HepG2 (cell line): ENCODE results near the gene NPSR1. TPM values are rescaled to one million over a fixed set of nuclear protein-coding genes. Genes with fewer than 3 reads are reported as not detected.

Experiments
- ATAC-seq: fragments of 200-7000 bp; cut with Tn5 transposase; 3 replicates; pipeline ENCODE4 v1.9.1; 2020; ENCODE audit warnings: mild to moderate bottlenecking, moderate library complexity
- BruUV-seq: library from RNA; stranded (reverse); fragments of 400-500 nt; replicated peaks from 2 replicates; lab custom pipeline; 2021; lab: Mats Ljungman, UMichigan
- CTCF ChIA-PET: fragments of 300-600 bp; formaldehyde crosslinking; extraction: SDS; loops from one replicate; lab custom pipeline; 2021; ENCODE audit warnings: low total read pairs, inconsistent platforms, low intra/inter-chr PET ratio; lab: Yijun Ruan, JAX
- POLR2A ChIA-PET: fragments of 350-600 bp; sonication (Branson Sonifier 250); formaldehyde crosslinking; loops from one replicate; lab custom pipeline; 2020; ENCODE audit warnings: antibody characterized with exemption, inconsistent platforms; lab: Yijun Ruan, JAX
- DNase-seq: peaks from one replicate; pipeline ENCODE4 v3.0.0-alpha.2; 2015; ENCODE audit warnings: low spot score
- FAIRE-seq: peaks from 3 replicates; lab custom pipeline; 2011; peaks lifted over from hg19 to GRCh38; lab: Jason Lieb, UNC
- H2AFZ ChIP-seq: one replicate; pipeline ENCODE4 v1.6.1; 2011; ENCODE audit warnings: low read length, inconsistent platforms
- H3K27ac ChIP-seq: fragments of 300-600 bp; 3 replicates; pipeline ENCODE4 v1.8.0; 2011; ENCODE audit warnings: mixed run types, mild to moderate bottlenecking, mixed read lengths, low read length, inconsistent platforms; ENCODE audit not compliant: insufficient read depth; ENCODE audit errors: extremely low read length
- H3K27me3 ChIP-seq, 2 experiments: fragments of 200-600 bp in 1 of 2; 2 replicates in 1 of 2; 3 replicates in 1 of 2; pipeline versions ENCODE4 v1.6.0 to v1.8.0; 2011; ENCODE audit warnings: low read length in 2 of 2, mild to moderate bottlenecking in 2 of 2, moderate library complexity in 2 of 2, inconsistent platforms in 1 of 2; ENCODE audit not compliant: insufficient read depth in 2 of 2, control insufficient read depth in 1 of 2
- H3K36me3 ChIP-seq, 2 experiments: fragments of 200-600 bp in 1 of 2; replicated peaks in 1 of 2; 2 replicates in 1 of 2; 3 replicates in 1 of 2; pipeline versions ENCODE4 v1.5.1 to v1.8.0; 2011; ENCODE audit warnings: low read length in 2 of 2, inconsistent platforms in 1 of 2; ENCODE audit not compliant: insufficient read depth in 2 of 2, control insufficient read depth in 1 of 2
- H3K4me1 ChIP-seq: 2 replicates; pipeline ENCODE4 v1.5.1; 2012; ENCODE audit warnings: low read length, inconsistent platforms; ENCODE audit not compliant: insufficient read depth
- H3K4me2 ChIP-seq: 2 replicates; pipeline ENCODE4 v1.6.0; 2011; ENCODE audit warnings: low read depth, low read length, inconsistent platforms
- H3K4me3 ChIP-seq, 3 experiments: fragments of 200-600 bp in 1 of 3; sonication (generic), shearing (Covaris generic) in 1 of 3; replicated peaks in 1 of 3; 2 replicates each; pipeline ENCODE4 v1.5.1; 2011 to 2016; ENCODE audit warnings: low read length in 3 of 3, inconsistent platforms in 2 of 3, low read depth in 2 of 3, mild to moderate bottlenecking in 2 of 3, control low read depth in 1 of 3, mixed read lengths in 1 of 3; ENCODE audit not compliant: insufficient read depth in 1 of 3
- H3K79me2 ChIP-seq: one replicate; pipeline ENCODE4 v1.6.1; 2011; ENCODE audit warnings: low read length, inconsistent platforms; ENCODE audit not compliant: insufficient read depth
- H3K9ac ChIP-seq: 2 replicates; pipeline ENCODE4 v1.6.0; 2011; ENCODE audit warnings: mild to moderate bottlenecking, low read depth, low read length, inconsistent platforms; ENCODE audit not compliant: insufficient read depth
- H3K9me3 ChIP-seq: 2 replicates; pipeline ENCODE4 v1.5.1; 2012; ENCODE audit warnings: mild to moderate bottlenecking, low read length
- H4K20me1 ChIP-seq: 2 replicates; pipeline ENCODE4 v1.6.0; 2011; ENCODE audit warnings: inconsistent platforms, mild to moderate bottlenecking, low read length, moderate library complexity; ENCODE audit not compliant: insufficient read depth
- BORCS8-MEF2B ChIP-seq: sonication (generic); formaldehyde crosslinking; IDR thresholded peaks from 2 replicates; pipeline ENCODE4 v1.8.0; 2022; ENCODE audit warnings: mild to moderate bottlenecking, missing genetic modification reagents
- ETV6 ChIP-seq: sonication (generic); formaldehyde crosslinking; conservative IDR thresholded peaks from 2 replicates; pipeline ENCODE4 v1.4.0; 2020; ENCODE audit warnings: missing genetic modification reagents
- FLYWCH1 ChIP-seq: sonication (generic); formaldehyde crosslinking; IDR thresholded peaks from 2 replicates; pipeline ENCODE4 v1.8.1; 2023; ENCODE audit warnings: mild to moderate bottlenecking, missing genetic modification reagents
- MEF2D ChIP-seq: sonication (generic); formaldehyde crosslinking; IDR thresholded peaks from 2 replicates; pipeline ENCODE4 v1.5.1; 2020; ENCODE audit warnings: mild to moderate bottlenecking, missing genetic modification reagents
- MEIS1 ChIP-seq: sonication (generic); formaldehyde crosslinking; IDR thresholded peaks from 2 replicates; pipeline ENCODE4 v1.9.0; 2021; ENCODE audit warnings: mild to moderate bottlenecking, missing genetic modification reagents, moderate library complexity, borderline replicate concordance
- MTA3 ChIP-seq: sonication (generic); formaldehyde crosslinking; IDR thresholded peaks from 2 replicates; pipeline ENCODE4 v1.4.0; 2020; ENCODE audit warnings: missing genetic modification reagents
- NCOA1 ChIP-seq: sonication (generic); formaldehyde crosslinking; IDR thresholded peaks from 2 replicates; pipeline ENCODE4 v1.9.0; 2021; ENCODE audit warnings: missing genetic modification reagents
- THAP11 ChIP-seq: IDR thresholded peaks from 2 replicates; pipeline ENCODE4 v1.6.1; 2016; ENCODE audit warnings: missing biosample characterization, missing genetic modification reagents
- ZNF75D ChIP-seq: sonication (generic); formaldehyde crosslinking; IDR thresholded peaks from 2 replicates; pipeline ENCODE4 v1.8.1; 2023; ENCODE audit warnings: missing genetic modification reagents, mild to moderate bottlenecking, borderline replicate concordance
- ZNF878 ChIP-seq: sonication (generic); formaldehyde crosslinking; IDR thresholded peaks from 2 replicates; pipeline ENCODE4 v1.8.1; 2023; ENCODE audit warnings: mild to moderate bottlenecking, missing genetic modification reagents, moderate library complexity
- ZSCAN22 ChIP-seq: sonication (generic); formaldehyde crosslinking; IDR thresholded peaks from 2 replicates; pipeline ENCODE4 v1.4.0; 2020; ENCODE audit warnings: mild to moderate bottlenecking, missing genetic modification reagents
- WGBS: methylation state at CpG from one replicate; pipeline ENCODE4 v1.1.6; 2017; ENCODE audit warnings: low lambda C conversion rate; 5-methylcytosine and 5-hydroxymethylcytosine counted together
- in situ Hi-C: cut with HindIII; loops from 2 replicates; pipeline ENCODE4 v1.10.0; 2017; ENCODE audit warnings: low pct_unique_long_range_greater_than_20kb; ENCODE audit not compliant: extremely low pct_ligation_motif_present
- intact Hi-C: fragments of 100-400 bp; cut with micrococcal nuclease; formaldehyde crosslinking; loops from one replicate; pipeline ENCODE4 v1.10.0; 2022; ENCODE audit not compliant: unreplicated experiment
- polyA plus RNA-seq, 8 experiments: library from polyadenylated mRNA; depleted of rRNA in 3 of 8; stranded (reverse) in 7 of 8; unstranded in 1 of 8; fragments of >200 nt; fragmentation: Illumina TruSeq in 4 of 8; extraction: Trizol in 4 of 8; gene quantifications; 2 replicates each; pipeline versions ENCODE4 v1.2.1 to v1.2.3, GENCODE V29; 2011 to 2016; ENCODE audit warnings: low read depth in 4 of 8, missing spikeins in 1 of 8, mixed read lengths in 1 of 8; ENCODE audit not compliant: insufficient read depth in 1 of 8
- total RNA-seq, 5 experiments: library from RNA; depleted of rRNA; stranded (reverse); fragments of >200 nt; fragmentation: Illumina TruSeq; extraction: Trizol; gene quantifications; 2 replicates each; pipeline ENCODE4 v1.2.3, GENCODE V29; 2016; ENCODE audit warnings: low read depth in 1 of 5
- TF ChIP-seq, protein P1 (sequence below): sonication (generic); formaldehyde crosslinking; IDR thresholded peaks from 2 replicates; pipeline ENCODE4 v1.9.0; 2021; ENCODE audit warnings: missing genetic modification reagents, borderline replicate concordance

NPSR1 gene
- total and polyA plus RNA-seq, 2 of the 13 experiments (the other 11 are each of a cell fraction or from before 2014, with no cell fraction given): not detected

DNA sequence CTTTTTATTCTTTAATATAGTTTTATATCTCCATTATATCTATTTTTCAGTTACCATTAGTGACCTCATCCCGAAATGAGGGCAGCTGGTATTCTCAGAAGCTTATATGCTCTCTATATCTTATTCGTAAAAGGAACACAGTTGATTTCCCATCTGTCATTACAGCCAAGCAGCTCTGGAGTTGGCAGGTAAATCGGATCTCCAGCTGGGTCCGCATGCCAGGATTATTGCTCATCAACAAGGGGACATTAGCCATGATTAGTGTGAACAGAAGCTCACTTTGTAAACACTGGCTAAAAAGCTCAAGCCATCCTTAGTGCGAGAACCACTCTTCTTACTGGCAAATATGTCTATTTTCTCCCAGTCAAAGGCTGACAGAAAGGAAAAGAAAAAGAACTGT, 180.3 kb downstream of the NPSR1 start:
- Histone ChIP-seq H3K79me2 (no peaks in the 10 kb centered on the region), H3K4me3 (no peak overlapping the region), H3K4me2 (no peak overlapping the region), H3K27ac (no peak overlapping the region), H3K9ac (no peak overlapping the region), H4K20me1 (no peaks in the 10 kb centered on the region), H3K36me3 (no peaks in the 10 kb centered on the region), H2AFZ (no peak overlapping the region), H3K4me1 (peaks cover 11% of the 10 kb centered on the region; the same call in 1 of the 2 replicates), H3K9me3 (no peaks in the 10 kb centered on the region), H3K27me3 (peaks cover 0 to 17% of the 10 kb centered on the region in 2 experiments; a peak in 2 of 5 replicates)
- WGBS: 25% methylated on average over 5 of the region's 5 CpGs
- intact Hi-C loops: no loop called here
- no peak for ATAC-seq
- BruUV-seq: no TSS peak
- in situ Hi-C loops: no loop called here
- FAIRE-seq: no peak
- POLR2A ChIA-PET: no interaction called here
- CTCF ChIA-PET: no interaction called here
- DNase-seq: no peak
- TF ChIP-seq, protein P1, sequence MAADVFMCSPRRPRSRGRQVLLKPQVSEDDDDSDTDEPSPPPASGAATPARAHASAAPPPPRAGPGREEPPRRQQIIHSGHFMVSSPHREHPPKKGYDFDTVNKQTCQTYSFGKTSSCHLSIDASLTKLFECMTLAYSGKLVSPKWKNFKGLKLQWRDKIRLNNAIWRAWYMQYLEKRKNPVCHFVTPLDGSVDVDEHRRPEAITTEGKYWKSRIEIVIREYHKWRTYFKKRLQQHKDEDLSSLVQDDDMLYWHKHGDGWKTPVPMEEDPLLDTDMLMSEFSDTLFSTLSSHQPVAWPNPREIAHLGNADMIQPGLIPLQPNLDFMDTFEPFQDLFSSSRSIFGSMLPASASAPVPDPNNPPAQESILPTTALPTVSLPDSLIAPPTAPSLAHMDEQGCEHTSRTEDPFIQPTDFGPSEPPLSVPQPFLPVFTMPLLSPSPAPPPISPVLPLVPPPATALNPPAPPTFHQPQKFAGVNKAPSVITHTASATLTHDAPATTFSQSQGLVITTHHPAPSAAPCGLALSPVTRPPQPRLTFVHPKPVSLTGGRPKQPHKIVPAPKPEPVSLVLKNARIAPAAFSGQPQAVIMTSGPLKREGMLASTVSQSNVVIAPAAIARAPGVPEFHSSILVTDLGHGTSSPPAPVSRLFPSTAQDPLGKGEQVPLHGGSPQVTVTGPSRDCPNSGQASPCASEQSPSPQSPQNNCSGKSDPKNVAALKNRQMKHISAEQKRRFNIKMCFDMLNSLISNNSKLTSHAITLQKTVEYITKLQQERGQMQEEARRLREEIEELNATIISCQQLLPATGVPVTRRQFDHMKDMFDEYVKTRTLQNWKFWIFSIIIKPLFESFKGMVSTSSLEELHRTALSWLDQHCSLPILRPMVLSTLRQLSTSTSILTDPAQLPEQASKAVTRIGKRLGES (CRISPR knock-in tag): no peak
- TF ChIP-seq ETV6 (no peak), THAP11 (CRISPR knock-in tag) (no peak), ZNF878 (no peak), MTA3 (CRISPR knock-in tag) (no peak), MEIS1 (CRISPR knock-in tag) (no peak), ZSCAN22 (no peak), ZNF75D (CRISPR knock-in tag) (no peak), NCOA1 (CRISPR knock-in tag) (no peak), MEF2D (CRISPR knock-in tag) (no peak), BORCS8-MEF2B (CRISPR knock-in tag) (no peak), FLYWCH1 (CRISPR knock-in tag) (no peak)
